GF-D8 (cell line): ENCODE results near the gene ORM1.
A peak's percentile ranks its signal among the peaks of the same experiment; 100 is the strongest.

Experiments
- DNase-seq: peaks from one replicate; lab custom pipeline; 2025; lab: John Stamatoyannopoulos, UW

Gene ORM1

DNA sequence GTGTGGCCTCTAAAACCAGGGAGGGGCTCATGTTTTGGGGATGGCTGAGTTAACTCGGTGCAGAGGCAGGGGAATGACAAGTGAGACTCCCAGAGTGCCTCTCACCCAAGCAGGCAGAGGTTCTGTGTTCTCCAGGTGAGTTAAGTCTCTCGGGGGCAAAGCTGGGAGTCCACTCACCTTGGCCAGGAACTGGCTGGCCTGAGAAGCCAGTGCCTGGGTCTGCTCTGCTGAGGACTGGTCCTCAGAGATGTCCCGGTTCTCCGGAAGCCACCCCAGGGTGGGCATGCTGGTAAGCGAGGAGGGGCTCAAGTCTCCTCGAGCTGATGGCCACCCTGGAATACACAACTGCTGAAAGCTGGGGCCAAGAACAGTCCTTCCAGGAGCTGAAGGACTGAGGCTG is 44.5 kb downstream of the ORM1 start:
- DNase-seq, result no peak

DNA sequence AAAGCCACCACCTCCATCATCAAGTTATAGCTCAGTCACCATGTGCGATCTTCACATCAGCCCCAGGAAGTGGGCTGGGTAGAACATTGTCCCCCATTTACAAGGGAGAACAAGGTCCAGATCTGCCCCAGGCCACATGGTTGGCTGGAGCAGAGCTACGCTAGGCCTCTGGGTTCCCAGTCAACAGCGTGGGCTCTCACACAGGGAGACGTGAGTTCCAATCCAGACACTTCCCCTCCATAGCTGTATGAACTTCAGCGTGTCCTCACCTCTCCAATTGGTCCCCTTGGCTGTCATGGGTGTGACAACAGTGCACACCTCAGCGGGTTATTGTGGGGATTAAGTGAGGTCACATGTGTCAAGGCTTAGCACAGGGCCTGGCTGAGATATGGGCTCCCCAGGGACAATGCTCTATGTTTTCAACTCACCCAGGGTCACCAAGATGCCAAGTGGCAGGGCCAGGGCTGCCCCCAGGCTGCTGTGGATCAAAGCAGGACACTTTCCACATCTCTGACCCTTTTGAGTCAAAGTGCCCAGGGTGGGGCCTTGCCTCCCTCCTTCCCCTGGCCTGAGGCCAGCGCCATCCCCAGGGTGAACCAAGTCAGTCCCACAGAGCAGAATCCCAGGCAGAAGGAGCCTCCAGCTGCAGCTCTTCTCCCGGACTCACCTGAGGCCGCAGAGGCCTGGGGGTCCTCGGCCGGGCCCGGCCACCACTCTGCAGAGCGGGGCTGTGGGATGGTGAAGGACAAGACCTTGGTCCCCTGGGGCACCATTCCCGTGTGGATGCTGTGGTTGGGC is 45.1 kb downstream of the ORM1 start:
- DNase-seq, result no peak

DNA sequence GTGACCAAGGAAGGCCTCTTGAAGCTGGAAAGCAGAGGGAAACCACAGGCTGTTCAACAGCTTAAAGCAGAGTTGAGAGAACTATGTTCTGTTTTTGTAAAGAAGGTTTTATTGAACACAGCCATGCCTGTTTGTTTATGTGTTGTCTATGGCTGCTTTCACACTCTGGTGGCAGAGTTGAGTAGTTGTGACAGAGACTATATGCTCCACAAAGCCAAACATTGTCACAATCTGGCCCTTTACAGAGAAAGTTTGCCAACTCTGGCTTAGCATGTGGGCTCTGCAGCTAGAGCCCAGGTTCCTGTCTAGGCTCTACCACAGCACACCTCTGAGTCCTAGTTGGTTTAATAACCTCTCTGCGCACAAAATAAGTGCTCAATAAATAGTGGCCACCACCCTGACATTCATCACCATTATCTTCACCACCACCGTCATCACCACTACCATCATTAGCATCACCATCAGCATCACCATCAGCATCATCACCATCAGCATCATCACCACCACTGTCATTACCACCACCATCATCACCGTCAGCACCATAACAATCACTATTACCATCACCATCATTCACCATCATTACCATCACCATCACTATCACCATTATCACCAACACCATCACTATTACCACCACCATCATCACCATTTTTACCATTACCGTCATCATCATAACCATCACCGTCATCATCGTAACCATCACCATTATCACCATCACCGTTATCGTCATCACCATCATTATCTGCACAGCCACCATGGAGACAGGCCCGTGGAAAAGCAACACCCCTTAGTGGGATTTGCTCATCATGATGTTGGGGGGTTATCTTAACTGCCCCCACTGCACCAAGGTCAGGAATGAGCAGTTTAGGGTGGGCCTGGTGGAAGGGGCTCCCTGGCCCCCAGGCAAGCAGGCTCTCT is 46.6 kb downstream of the ORM1 start:
- DNase-seq, result no peak

GRCh38 chr9:114370251-114370967 is 47.5 kb downstream of the ORM1 start:
- no peak for DNase-seq

- no peak for DNase-seq
These were observed 48.0 kb downstream of the ORM1 start for GRCh38 chr9:114370968-114371320.

DNA sequence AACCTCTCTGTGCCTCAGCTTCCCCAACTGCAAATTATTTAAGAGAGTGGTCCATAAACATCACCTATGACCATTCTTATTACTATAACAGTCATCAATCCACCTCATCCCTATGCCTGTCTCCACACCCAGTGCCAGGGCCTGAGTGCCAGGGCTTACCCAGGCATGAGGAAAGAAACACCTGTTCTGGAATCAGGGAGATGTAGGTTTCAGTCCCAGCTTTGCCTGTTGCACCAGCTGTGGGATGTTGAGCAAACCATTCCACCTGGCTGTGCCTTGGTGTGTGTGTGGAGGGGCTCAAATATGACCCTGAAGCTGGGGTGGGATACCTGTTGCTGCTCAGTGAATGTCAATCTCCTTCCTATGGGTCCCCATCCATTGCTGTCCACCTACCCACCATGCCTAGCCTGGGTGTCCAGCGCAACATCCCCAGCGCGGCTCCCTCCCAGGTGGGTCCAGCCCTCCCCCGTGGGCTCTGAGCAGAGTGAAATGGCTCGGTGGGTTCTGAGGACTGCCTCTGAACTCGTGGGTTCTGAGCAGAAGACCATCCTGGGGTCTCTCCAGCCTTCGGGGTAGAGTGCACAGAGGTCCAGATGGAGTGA is 48.5 kb downstream of the ORM1 start:
- DNase-seq, result no peak

DNA sequence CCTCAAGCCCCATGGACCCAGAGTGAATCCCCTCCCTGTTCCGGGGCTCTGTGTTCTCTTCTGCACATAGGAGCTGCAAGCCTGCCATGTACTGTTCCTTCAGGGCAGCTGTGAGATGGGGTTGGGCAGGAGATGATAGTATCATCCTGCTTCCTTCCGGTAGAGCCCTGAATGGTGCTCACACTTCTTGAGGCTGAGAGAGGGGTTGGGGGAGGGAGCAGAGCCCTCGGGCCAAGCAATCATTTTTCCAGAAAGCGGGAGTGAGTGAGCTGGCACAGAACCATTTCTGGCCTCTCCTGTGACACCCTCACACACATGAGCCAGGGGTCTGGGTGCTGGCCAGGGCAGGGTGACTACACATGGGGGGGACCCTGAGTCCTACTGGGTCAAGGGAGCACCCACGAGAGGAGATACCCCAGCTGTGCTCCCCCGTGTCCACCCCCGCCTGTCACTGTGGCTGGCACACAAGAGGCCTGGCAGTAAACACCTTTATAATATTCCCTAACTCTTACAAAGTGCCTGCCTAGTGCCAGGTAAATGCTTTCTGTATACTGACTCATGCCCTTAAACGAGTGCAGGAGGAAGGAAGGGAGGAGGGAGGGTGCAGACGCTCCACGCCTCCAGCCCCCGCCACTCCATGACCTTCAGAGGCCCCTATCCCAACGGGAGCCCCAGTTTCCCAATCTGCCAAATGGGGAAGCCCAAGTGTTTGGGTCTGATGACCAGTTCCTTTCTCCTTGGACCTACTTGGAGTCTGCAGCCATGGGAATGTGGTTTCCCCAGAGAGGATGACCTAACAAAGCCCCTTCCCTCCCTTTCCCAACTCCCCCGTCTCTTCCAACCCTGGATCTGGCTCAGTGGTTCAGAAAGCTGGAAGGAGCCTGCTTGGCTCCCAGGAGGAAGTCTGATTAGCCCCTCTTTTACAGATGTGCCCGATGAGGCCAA is 49.3 kb downstream of the ORM1 start:
- DNase-seq, result peak; percentile 70

- peak; percentile 99 for DNase-seq
These were observed 50.1 kb downstream of the ORM1 start for GRCh38 chr9:114372921-114373448.

GRCh38 chr9:114373960-114374730 is 51.2 kb downstream of the ORM1 start:
- no peak for DNase-seq

DNA sequence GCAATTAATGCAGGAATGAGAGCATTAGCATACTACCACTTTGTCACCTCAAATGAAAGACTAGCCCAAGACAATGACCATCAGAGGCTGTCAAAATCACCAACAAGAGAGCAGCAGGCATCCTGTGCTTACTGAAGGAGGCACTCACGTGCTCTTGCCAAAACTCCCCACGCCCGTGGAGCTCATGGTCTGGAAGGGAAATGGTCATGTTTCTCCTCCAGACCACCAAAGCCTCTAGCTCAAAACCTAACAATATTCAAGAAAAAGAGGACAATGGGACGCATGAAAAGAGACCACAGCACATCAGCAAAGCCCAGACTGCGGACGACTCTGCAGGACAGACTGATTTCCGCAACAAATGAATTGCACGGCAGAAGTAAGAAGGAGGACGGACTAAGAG is 52.0 kb downstream of the ORM1 start:
- no peak for DNase-seq

GRCh38 chr9:114375386-114376175 is 52.7 kb downstream of the ORM1 start:
- no peak for DNase-seq
